Dermis microvascular lymphatic vessel endothelial cell (primary cell): ENCODE results near the gene TXN2. TPM values are rescaled to one million over a fixed set of nuclear protein-coding genes. Genes with fewer than 3 reads are reported as not detected.
"Not testable (repeated sequence)": the region's sequence is repeated elsewhere in the genome, so short reads cannot be mapped to it uniquely, and the experiment has no call there.

Experiments
- DNase-seq, 2 donors: peaks; one replicate each; pipeline versions ENCODE4 v3.0.0 to v3.0.0-alpha.2; 2010; ENCODE audit warnings: low read depth in 2 of 2
- total RNA-seq: library from RNA; depleted of rRNA; stranded (reverse); fragments of >200 nt; gene quantifications from 2 replicates; pipeline ENCODE4 v1.2.1, GENCODE V29; 2014

The TXN2 gene
- total RNA-seq, 1 donor from 2014 or later, result 15.1 TPM

DNA sequence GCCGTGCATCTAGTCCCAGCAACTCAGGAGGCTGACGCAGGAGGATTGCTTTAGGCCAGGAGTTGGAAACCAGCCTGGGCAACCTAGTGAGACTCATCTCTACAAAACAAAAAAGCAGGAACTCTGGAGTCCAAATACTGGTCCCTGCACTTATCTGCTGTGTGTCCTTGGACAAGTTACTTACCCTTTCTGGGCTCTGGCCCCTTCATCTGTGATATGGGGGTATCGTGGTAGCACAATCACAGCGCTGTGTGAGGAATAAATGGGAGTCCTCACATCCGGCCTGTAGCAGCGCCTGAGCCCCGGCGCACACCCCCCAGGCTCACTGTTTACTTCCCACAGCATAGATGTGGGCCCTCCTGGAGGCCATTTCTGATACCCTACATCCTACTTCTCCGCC is 49.5 kb downstream of the TXN2 start:
- DNase-seq, result no peak

DNA sequence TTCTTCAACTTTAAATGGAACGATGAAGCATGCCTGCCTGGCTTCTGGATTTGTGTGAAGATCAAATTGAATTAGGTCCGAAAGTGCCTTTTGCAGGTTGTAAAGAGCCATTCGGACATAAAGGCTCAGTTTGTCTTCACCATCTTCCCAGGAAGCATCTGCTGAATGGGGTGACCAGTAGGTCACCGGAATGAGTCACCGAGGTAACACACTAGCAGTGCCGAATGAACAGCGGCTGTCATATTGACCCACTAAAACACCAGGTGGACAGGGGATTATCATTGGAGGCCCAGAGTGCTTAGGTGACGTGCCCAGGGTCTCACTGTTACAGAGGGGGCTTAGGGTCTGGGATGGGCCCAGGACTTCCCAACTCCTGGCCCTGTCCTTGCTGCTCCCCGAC is 50.6 kb downstream of the TXN2 start:
- peak; percentile 64 to 87 for DNase-seq

DNA sequence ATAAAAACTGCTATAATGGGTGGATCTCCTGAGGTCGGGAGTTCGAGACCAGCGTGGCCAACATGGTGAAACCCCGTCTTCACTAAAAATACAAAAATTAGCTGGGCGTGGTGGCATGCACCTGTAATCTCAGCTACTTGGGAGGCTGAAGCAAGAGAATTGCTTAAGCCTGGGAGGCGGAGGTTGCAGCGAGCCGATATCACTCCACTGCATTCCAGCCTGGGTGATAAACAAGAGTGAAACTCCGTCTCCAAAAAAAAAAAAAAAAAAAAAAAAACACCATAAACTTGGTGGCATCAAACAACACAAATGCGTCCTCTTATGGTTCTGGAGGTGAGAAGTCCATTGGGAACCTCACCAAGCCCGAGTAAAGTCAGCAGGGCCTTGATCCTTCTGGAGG is 53.5 kb downstream of the TXN2 start:
- DNase-seq, result not testable (repeated sequence)

DNA sequence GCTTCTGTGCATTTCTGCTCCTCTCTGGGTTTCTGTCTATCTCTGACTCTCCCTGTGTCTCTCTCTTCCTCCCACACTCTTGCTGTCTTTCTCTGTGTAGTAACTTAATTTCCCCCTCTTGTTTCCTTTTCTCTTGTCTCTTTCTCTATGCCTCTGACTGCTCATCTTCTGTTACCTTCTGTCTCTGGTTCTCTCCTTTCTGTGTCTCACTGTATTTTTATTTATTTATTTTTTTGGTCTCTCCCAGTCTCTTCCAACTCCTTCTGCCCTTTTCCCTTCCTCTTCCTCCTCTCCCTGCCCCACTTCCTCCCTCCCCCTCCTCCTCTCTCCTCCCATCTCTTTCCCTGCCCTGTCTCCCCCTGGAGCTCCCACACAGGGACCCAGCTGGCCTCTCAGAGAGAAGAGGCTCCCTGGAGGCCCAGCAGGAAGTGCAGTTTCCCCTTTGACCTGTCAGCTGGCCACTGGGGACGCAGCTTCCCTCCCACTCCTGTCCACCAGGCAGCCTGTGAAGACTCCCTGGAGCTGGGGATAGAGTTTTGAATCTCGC is 55.4 kb downstream of the TXN2 start:
- peak in 1 of 2 donors; percentile 36 for DNase-seq

DNA sequence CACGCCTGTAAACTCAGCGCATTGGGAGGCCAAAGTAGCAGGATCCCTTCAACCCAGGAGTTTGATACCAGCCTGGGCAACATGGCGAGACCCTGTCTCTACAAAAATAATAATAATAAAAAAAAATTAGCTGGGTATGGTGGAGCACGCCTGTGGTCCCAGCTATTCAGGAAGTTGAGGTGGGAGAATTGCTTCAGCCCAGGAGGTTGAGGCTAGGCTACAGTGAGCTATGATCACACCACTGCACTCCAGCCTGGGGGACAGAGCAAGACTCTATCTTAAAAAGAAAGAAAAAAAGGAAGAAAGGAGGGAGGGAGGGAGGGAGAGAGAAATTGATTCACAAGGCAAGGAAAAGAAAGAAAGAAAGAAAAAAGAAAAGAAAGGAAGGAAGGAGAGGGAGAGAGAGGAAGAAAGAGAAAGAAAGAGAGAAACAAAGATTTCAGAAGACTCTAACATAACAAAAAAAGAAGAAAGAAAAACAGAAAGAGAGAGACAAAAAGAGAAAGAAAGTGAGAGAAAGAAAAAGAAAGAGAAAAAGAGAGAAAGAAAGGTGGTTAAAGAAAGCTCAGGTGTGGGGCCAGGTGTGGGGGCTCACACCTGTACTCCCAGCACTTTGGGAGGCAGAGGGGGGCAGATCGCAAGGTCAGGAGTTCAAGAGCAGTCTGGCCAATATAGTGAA is 56.4 kb downstream of the TXN2 start:
- no peak for DNase-seq

DNA sequence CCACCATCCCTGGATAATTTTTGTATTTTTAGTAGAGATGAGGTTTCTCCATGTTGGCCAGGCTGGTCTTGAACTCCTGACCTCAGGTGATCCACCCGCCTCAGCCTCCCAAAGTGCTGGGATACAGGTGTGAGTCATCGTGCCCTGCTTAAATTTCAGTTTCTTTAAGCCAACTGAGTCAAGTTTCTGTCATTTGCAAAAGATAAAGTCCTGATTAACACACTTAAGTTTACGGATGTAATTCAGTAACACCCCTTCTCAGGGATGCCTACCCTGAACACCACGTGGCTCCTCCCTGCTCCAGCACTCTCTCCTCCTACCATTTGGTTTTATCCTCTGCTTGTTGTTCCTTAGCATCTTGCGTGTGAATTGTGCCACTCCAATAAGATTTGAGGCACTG is 57.0 kb downstream of the TXN2 start:
- DNase-seq, result not testable (repeated sequence)

DNA sequence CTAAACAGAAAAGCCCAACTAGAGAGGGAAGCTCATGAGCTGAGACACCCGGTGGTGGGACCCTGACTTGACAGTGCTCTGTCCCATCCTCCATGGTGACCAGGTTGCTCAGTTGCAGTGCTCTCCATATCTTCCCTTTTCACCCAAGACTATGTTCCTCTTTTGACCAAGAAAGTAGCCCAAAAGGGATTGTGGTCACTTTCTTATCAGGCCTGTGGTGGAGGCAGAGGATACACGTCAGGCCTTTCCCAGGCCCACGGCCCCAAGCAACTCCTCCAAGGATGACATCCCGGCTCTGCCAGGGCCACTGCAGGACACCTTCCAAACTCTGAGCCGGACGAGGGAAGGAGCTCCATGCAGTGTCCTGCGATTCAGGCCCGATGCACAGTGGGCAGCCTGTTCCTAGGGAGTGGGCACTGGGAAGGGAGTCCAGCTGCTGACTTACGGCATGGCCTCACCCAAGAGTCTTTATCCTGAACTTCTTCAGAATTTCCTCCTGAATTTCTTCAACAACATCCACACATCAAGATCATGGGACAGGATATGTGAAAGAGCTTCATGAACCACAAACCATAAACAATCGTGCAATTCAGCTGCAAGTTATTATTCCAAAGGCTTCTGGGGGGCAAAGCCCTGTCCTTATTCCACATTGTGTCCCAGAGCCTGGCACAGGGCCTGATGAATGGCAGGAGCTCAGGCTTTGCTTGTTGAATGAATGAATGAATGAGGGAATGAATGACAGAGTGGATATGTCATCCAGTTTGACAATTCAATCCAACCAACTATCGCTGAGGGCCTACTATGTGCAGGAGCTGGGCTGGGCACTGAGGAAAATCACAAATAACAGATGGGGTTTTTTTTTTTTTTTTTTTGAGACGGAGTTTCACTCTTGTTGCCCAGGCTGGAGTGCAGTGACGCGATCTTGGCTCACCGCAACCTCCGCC is 57.7 kb downstream of the TXN2 start:
- DNase-seq, result no peak

DNA sequence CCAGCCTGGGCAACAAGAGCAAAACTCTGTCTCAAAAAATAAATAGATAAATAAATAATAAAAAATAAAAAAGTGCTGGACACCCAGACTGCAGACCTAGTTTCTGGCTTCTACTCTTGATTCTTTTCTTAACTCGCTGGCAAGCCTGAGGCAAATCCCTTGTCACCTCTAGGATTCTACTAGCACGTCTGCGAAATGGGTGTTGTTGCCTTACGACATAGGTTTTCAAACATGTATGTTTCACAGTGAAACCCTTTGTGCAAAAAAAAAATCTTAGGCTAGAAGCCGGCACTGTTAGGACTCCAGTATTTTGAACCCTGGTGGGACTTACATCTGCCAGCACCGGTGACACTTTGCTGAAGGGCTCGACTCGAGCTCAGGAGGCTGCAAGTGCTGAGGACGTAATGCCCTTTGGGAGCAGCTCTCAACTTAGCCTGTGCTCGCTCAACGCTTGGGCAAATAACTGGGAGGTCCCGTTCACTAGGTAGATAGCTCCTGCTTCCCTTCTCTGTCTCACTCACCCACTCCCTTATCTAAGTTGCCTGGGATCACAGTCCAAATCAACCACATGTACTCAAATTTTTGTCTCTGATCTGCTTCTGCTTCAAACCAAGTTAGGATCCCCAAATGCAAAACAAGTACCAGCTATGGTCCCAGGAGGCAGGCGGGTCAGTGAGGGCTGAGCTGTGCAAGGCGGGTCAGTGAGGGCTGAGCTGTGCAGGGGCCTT is 59.0 kb downstream of the TXN2 start:
- DNase-seq, result no peak

DNA sequence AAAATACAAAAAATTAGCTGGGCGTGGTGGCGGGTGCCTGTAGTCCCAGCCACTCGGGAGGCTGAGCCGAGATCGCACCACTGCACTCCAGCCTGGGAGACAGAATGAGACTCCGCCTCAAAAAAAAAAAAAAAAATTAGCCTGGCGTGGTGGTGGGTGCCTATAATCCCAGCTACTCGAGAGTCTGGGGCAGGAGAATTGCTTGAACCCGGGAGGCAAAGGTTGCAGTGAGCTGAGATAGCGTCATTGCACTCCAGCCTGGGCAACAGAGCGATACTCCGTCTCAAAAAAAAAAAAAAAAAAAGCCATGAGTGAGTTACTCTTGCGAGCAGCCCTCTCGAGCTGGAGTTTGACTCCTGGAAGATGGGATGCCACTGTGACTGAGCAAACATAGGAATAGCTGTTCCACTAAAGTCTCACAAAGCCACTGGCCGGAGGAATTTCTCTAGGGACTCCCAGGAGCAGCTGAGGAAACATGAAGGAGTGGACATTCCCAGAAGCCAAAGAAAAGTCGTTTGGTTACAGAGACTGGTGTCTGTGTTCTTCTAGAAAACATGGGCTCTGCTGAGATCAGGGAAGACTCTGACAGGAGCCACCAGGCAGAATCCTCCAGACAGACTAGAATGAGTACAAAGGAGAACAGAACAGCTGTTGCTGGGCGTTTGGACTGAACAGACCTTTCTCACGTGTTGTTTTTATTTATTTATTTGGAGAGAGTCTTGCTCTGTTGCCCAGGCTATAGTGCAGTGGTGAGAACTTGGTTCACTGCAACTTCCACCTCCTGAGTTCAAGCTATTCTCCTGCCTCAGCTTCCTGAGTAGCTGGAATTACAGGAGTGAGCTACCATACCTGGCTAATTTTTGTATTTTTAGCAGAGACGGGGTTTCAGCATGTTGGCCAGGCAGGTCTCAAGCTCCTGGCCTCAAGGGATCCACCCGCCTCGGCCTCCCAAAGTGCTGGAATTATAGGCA is 61.2 kb downstream of the TXN2 start:
- DNase-seq, result no peak

DNA sequence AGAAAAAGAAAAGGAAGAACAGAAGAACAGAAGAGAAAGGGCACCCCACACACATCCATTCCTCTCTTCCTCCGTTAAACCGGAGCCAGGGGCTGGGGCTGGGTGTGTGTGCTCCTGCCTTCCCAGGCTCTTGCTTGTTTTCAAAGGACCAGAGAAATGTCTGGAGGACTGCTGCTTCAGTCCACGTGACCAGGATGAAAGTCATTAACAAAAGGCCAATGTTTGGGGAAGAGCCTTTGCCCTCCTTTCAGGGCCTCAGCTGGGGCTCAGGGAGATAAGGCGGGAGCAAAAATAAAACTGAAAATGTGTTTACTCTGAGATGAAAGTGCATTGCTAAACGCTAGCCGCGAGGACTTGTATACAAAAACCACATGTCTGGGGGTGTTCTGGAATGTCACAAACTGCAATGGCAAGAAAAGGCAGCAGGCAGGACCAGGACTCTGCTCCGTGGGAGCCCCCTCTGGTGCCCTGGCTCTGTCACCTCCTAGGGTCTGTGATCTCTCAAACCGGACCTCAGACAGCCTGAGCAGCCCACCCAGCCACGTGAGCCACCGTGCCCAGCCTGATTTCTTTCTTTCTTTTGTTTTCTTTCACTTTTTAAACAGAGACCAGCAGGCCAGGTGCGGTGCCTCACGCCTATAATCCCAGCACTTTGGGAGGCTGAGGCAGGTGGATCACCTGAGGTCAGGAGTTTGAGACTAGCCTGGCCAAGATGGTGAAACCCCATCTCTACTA is 62.1 kb downstream of the TXN2 start:
- DNase-seq, result no peak

DNA sequence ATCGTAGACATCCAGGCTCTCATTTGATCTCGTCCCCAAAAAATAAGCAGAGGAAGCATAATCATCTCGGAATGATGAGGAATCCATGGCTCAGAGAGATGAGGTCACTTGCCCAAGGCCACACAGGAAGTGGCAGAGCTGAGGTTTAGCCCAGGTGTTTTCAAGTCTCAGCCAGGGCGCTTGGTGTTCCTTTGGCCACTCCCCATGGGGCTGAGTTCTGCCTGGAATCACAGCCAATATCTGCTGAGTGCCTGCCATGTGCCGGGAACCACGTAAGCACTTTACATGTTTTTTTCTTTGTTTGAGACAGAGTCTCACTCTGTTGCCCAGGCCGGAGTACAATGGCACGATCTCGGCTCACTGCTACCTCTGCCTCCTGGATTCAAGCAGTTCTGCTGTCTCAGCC is 64.2 kb downstream of the TXN2 start:
- no peak for DNase-seq

Other genes starting within 250 kb of the TXN2 start
- 37.9 and 62.1 TPM in 2 replicates for gene APOL2, start 242.1 kb downstream of the TXN2 start, total RNA-seq
- 4.9 and 8.0 TPM in 2 replicates for gene APOL1, start 228.5 kb downstream of the TXN2 start, total RNA-seq
- gene MYH9, start 93.7 kb downstream of the TXN2 start, total RNA-seq, result 455 and 480 TPM in 2 replicates
- gene FOXRED2, start 25.4 kb upstream of the TXN2 start, total RNA-seq, result 4.0 and 6.8 TPM in 2 replicates
- gene EIF3D, start 47.5 kb upstream of the TXN2 start, total RNA-seq, result 358 and 490 TPM in 2 replicates
- gene CACNG2, start 222.1 kb upstream of the TXN2 start, total RNA-seq, result not detected in 2 replicates